Skin of body (tissue), 3 donors: ENCODE measurements around the gene CNOT6L. TPM values are rescaled to one million over a fixed set of nuclear protein-coding genes. Genes with fewer than 3 reads are reported as not detected.

ENCODE experiments used
- DNase-seq: peaks from one replicate; lab custom pipeline; 2025; lab: John Stamatoyannopoulos, UW
- small RNA-seq: library from RNA; depleted of rRNA; stranded (forward); fragments of <200 nt; gene quantifications from one replicate; pipeline ENCODE3, GENCODE V24; 2014; ENCODE audit warnings: low replicate concordance
- total RNA-seq: library from RNA; depleted of rRNA; stranded (reverse); fragments of >200 nt; gene quantifications from one replicate; pipeline ENCODE4 v1.2.3, GENCODE V29; 2014

Gene CNOT6L
- total RNA-seq, 1 donor from 2014 or later: 39.3 TPM

DNA sequence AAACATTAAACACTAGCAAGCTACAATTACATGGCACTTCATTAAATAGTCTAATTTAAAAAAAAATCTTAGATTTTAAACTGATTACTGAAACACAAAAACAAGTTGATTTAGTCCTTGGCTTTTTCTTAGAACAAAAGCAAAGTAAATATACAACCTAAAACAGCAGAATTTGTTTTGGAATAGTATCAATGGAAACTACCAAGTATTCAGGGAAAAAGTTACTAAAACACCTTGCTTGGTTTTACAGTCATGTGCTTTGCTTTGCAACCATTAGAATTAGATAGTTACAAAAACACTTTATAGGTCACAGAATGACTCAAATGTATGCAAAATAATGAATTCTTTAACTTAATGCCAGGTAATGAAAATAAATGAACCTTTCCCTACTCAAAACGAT, 105.3 kb downstream of the CNOT6L start:
- no peak for DNase-seq

DNA sequence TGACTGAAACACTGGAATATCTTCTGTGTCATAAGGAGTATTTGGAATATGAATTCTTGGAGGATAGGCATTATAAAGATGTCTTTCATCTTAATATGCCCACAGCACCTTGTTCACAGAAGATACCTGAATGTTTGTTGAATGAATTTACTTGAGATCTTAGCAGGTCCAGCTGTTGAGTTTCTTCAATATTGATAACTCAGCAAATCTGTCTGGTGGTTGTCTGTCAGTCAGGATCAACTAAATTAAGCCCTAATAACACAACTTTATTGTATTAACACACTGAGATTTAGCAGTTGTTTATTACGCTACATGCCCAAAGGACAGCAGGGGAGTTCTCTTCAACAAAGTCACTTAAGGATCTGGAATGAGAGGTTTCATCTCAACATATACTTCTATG, 106.5 kb downstream of the CNOT6L start:
- DNase-seq: no peak

DNA sequence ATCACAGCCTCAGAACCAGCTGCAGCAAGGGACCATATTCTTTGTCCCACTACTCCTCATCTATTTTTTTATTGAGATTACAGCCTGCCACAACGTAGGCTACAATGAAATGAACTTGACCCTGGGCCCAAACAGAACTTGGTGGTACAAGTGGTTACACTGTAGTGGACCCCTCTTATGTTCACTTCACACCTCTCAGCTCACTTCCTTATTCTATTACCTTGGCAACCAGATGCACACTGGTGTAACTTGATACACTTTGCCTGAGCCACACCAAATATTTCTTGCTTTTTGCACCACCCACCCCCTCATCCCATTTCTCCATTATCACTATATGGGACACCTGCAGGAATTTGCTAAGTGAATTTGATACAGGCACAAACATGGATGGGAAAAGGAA, 107.7 kb downstream of the CNOT6L start:
- DNase-seq: no peak

DNA sequence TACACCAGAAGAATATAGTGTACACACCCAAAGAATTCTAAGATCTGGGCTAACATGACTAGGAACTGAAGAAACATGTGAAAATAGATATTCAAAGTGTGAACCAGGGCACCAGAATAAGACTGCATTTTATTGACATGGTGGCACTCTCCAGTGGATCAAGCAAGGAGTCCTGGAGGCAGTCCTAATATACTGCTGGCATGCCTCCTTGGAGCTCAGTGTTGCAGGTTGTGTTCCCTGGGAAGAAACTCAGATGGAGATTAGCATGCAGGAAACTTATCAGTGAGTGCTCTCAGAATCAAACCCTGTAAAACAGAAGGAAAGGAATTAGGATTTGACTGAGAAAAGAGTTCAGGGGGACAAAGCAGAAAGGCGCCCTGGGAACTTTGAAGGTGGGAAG, 108.5 kb downstream of the CNOT6L start:
- DNase-seq: no peak

DNA sequence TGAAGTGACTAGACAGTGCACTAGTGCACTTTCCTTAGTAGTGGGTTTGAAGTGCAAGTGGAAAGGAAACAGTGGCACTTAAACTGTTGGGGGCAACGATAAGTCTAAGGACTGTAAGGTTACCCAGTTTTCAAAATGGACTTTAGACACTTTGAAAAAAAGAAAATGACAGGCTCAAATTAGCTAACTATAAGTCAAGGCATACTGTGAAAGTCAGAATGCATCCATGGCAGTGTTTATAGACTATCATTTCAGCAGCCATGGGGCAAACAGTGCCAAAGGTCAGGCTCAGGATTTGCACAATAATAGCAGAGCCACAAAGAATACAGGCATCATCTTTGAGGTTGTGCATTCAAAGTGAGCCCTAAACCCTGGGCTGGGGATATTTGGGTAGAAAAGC, 109.1 kb downstream of the CNOT6L start:
- no peak for DNase-seq

DNA sequence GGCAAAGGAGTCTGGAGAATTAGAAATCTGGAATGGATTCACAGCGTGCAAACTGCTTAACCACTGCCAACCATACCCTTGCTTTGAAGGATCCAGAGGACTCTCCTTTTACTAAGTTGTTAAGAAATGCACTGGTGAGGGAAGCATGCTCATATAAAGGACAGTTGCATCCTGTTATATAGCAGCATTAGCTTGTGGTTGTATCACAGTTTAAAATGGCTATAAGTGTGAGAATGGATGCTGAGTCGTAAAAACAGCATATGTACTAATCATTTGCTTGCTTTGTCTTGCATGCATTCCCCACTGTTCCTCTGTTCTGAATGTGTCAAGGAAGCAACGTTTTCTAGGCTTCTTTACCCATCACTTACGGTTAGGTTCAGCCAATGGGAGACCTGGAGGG, 112.5 kb downstream of the CNOT6L start:
- DNase-seq: no peak

DNA sequence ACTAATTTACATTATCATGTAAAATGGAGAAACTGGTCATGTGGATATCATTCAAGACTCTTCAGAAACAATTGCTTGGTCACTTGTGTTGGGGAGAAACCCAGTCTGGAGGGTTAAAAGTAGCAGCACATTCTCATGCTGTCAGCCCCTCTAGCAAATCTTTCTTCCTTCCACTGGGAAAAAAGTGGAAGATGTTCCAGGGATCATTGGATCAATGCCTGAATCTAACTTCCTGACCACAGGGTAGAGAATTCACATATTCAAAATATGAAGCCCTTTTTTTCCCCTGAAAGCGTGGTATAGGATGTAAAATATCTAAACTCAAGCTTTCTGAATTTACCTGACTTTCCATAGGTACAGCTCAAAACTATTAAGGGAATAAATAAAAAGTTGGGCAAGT, 115.5 kb downstream of the CNOT6L start:
- DNase-seq: no peak

DNA sequence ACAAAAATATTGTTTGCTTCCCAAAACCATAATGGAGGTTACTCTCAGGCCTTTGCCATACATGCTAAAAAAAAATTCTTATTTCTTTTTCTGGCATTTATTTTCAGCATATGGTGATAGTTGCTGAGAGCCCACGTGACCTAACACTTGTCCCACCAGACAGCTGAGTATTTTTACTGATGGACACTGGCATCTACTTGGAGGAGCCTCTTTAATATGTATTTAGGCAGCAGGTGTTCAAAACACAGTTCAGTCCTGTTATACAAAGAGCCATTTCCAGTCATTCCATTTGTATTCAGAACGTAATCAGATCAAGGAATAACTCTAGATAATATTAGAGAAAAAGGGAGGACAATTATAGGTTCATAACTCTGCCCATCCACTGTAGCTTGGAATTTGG, 118.0 kb downstream of the CNOT6L start:
- no peak for DNase-seq

DNA sequence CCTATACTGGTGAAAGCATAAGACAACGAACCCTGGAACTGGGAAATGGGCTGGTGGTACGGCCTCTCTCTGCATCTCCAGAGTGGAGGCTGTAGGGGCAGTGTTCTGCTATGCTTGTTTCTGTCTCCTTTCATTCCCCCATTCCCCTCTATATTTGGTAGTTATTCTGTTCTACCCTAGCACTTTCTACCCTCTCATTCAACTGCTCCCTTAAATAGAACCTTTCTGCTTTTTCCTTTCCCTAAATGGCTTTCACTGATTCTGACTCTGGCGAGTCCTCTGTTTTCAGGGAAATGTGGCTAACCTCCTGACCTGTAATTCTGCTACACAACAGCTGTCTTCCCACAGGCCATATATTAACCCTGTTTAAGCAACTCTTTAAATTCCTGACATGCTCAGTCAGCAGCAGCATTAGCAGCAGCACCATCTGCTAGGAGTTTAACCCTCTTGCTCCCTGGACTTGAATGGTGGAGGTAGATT, 119.4 kb downstream of the CNOT6L start:
- peak; percentile 48 for DNase-seq

DNA sequence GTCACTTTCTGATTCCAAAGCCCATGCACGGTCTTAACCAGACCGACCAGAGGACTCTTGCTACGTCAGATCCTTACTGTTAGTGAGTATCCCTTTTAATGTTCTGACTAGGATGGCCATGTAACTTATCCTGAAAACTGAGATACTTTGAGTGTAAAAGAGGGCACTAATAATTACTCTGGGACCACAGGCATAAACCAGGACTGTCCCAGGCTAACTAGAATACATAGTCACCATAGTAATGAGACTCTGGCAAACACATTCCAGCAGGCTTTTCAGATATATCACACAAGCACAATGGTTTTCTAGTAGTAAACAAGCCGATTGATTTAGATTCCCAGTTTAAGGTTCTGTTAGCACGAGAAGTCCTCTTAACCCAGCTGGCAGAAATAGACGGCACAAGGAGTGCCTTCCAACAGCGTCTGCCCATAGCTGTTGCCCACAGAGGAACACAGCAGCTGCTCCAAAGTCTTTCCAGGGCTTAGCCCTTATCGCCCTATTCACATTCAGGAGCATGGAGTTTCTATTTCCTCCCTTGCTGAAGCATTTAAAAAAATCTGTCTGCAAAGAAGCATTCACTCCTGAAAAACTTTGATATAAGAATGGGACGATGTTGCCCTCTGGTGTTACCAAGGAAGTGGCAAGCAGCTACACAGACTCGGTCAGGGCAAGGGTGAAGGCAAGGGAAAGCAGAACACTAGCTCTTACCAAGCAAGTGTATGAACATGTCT, 121.1 kb downstream of the CNOT6L start:
- peak; percentile 49 for DNase-seq

DNA sequence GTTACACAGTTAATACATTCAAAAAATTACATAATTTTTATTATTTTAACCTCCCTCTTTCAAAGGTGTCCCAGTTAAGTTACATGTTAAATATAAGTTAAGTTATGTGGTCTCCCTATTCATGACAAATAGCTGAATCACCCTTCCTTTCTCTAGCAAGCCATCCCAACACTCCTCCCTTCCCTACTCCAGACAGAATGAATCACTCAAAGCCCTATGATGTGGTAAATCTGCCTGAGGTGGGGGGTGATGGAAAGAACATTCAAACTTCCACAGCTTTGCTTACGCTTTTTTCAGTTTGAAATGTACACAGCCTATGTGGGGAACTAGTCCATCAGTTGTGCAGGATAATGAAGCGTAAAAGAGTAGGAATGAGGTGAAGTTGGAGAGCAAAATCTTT, 123.4 kb downstream of the CNOT6L start:
- DNase-seq: no peak

DNA sequence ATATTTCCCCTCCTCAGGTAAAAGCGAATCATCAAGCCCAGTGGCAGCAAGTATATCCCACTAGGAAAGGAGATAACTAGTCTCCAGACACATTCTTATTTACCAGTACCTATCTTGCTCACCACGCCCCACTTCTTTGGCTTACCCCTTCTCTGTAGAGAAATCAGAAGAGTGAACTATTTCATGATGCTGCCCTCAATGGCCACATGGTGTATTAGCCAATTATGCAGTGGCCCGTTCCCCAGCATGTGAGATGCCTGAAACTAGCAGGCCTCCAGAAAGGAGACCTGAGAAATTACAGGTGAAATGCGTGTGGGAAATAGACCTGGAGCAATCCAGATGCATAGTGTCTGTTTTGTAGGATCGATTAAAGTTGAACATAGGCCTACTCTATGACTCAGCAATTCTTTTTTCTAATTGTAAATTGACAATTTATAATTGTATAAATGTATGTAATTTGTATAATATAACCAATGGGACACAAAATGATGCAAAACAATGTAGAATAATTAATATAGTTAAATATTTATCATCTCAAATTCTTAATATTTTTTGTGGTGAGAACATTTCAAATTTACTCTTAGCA, 126.2 kb downstream of the CNOT6L start:
- DNase-seq: no peak

DNA sequence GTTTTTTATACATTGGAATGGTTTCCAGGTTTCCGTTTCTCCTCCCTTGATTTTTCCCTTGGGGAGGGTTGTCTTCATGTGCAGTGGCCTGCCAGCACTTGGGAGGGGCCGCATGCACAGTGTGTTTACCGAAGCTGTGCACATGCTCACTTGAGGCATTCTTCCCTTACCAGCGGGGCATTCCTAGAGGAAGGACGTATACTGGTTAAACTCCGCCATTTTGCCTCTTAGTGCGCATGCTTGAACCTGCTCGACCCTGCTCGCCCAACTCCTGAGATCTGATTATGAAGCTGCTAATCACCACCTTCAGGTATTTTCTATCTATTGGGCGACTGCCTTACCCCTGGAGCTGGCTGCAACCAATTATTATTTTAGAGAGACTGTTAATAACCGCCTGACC, 137.4 kb downstream of the CNOT6L start:
- DNase-seq: no peak

DNA sequence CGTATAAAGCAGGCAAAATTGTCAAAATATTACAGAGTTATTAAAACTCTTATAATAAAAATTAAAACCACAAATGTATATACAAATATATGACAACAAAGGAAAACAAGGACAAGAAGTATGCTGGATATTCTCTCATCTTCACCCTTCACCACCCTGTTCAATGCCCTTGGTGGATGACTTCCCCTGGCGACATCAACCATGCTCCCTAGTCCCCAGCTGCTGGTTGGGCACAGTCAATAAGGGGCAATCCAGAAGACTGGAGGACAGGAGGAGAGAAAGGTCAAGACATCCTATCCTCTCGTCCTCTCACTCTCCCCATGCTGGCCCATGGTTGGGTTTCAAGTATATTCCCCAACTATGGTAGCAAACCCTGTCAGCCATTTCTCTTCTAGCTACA, 142.3 kb downstream of the CNOT6L start:
- no peak for DNase-seq

DNA sequence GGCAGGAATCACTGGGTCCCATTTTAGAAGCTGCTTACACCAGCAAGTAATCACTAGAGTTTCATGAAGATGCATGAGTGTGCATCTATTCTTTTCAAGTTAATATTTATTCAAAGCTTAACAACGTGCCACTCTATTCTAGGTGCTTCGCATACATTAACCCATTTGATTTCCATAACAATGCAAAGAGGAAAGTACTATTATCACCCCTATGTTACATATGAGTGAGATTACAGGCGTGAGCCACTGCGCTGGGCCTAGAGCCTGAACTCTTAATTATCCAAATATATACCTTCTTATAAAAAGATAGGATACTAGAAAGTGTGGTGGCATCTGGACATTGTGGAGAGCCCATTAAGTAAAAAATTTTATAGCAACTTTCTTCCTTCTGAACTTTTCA, 148.1 kb downstream of the CNOT6L start:
- no peak for DNase-seq

DNA sequence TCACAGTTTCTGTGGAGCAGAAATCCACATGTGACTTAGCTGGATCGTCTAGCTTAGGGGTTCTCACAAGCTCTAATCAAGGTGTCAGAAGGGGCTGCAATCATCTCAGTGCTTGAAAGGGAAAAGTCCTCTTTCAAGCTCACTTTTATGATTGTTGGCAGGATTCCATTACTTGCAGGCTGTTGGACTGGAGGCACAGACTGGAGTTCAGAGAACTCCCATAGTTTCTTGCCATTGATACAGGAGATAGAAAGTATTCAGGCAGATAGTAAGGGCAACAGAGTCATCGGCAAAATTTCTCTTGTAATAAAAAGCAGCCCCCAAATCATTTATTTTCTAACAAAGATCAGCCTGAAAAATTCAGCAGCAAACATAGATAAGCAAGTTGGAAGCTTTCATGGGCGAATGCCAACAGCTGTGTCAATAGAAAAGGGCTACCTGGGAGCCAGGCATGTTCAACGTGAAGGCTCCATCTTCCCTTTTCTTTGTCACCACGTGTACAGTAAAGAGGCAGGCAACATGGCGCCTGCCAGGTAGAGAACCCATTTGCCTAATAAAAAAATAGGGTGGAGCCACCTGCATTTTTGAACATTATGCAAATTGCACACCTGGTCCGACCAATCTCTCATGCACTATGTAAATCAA, 149.1 kb downstream of the CNOT6L start:
- no peak for DNase-seq

DNA sequence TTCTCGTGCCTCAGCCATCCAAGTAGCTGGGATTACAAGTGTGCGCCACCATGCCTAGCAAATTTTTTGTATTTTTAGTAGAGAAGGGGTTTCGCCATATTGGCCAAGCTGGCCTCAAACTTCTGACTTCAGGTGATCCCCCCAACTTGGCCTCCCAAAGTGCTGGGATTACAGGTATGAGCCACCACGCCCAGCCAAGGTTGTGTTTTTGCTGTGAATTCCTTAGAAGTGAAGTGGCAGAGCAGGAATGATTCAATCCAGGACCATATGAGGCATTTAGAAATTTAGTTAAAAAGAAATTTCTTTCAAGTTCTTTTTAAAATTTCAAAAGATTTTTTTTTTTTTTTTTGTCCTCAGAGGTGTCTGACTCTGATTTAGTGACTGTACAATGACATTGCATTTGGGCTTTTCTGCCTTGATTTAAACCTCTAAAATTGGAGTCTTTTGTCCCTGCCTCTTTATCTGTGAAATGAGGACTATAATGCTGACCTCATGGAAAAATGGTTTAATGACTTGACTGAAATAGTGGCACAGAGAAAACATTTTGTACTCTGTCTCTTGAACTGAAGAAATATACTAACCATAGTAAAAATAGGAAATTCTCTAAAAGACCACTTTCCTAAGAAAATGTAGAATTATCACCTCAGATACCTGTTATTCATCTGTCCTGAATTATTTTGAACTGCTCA, 153.6 kb downstream of the CNOT6L start:
- no peak for DNase-seq

Small RNA genes within 50 kb of the gene (small RNA-seq; reads per million reads assigned to genes)
- gene AC112225.1 (not detected), gene RF00612 (0.38 reads per million, percentile 46 among the genes with 10 or more reads in this experiment)

Other genes starting within 250 kb of the CNOT6L start
- 0.30 TPM for gene CXCL13, start 213.5 kb downstream of the CNOT6L start, total RNA-seq
- 26.8 TPM for gene MRPL1, start 43.5 kb upstream of the CNOT6L start, total RNA-seq
- gene FRAS1, start 238.0 kb upstream of the CNOT6L start, total RNA-seq: 15.2 TPM